ENCODE results near the gene ST8SIA2.

Gene ST8SIA2

GRCh38 chr15:92502930-92503857, 109.5 kb downstream of the ST8SIA2 start:
- no peak overlapping the region for H3K4me3 ChIP-seq (replicated peaks in 1 of 2; ENCODE audit: low read depth in 2 of 2, low read length in 2 of 2)
- TF ChIP-seq CTCF (IDR thresholded peaks at IDR 0.05; ENCODE audit: low read depth, low read length): no peak
- no peak for DNase-seq (ENCODE audit: low read depth in 2 of 2)

DNA sequence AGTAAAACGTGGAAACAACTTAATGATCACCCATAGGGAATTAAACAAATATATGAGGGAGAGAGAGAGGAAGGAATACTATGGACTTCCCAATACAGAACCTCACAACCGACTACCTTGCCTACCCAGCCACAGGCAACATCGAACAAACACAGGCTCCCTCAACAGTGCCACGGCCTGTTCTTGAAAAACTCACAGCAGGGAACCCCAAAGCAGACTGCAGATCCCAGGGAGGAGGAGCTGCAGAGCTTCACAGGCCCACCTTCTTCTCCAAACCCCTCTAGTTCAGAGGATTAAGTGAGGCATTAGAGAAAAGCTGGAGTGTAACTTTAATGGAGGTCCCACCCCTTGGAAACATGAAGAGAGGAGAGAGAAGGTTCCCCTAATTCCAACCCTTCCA, 110.2 kb downstream of the ST8SIA2 start:
- H3K4me3 ChIP-seq (replicated peaks in 1 of 2; ENCODE audit: low read depth in 2 of 2, low read length in 2 of 2): no peak overlapping the region
- no peak for TF ChIP-seq CTCF (IDR thresholded peaks at IDR 0.05; ENCODE audit: low read depth, low read length)
- DNase-seq (ENCODE audit: low read depth in 2 of 2): no peak

DNA sequence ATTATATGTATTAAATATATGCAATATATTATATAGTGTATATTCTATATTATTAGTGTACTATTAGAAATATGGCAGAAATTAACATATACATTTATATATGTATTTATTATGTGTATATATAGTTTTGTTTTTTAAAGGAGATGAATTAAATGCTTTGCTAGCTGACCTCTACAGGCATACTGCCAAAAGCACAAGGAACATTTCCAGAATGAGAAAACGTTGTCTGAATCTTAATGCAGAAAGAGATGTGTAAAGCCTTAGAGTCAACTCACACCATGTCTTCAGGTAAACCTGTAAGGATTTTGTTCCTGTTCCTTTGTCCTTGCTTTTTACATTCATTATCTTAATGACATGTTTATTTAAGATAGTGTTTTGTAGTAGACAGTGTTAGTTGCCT, 111.9 kb downstream of the ST8SIA2 start:
- no peak overlapping the region for H3K4me3 ChIP-seq (replicated peaks in 1 of 2; ENCODE audit: low read depth in 2 of 2, low read length in 2 of 2)
- TF ChIP-seq CTCF (IDR thresholded peaks at IDR 0.05; ENCODE audit: low read depth, low read length): no peak
- DNase-seq (ENCODE audit: low read depth in 2 of 2): no peak

- no peak overlapping the region for H3K4me3 ChIP-seq (replicated peaks in 1 of 2; ENCODE audit: low read depth in 2 of 2, low read length in 2 of 2)
- DNase-seq (ENCODE audit: low read depth in 2 of 2): no peak
- TF ChIP-seq CTCF (IDR thresholded peaks at IDR 0.05; ENCODE audit: low read depth, low read length): no peak
These were observed 112.8 kb downstream of the ST8SIA2 start for GRCh38 chr15:92506506-92506905.

- TF ChIP-seq CTCF (IDR thresholded peaks at IDR 0.05; ENCODE audit: low read depth, low read length): no peak
- DNase-seq (ENCODE audit: low read depth in 2 of 2): no peak
- H3K4me3 ChIP-seq (replicated peaks in 1 of 2; ENCODE audit: low read depth in 2 of 2, low read length in 2 of 2): no peak overlapping the region
These were observed 116.6 kb downstream of the ST8SIA2 start for GRCh38 chr15:92510163-92510882.
